ENCODE results near the gene CCDC126.
"Not testable (repeated sequence)": the region's sequence is repeated elsewhere in the genome, so short reads cannot be mapped to it uniquely, and the experiment has no call there.

CCDC126 gene

DNA sequence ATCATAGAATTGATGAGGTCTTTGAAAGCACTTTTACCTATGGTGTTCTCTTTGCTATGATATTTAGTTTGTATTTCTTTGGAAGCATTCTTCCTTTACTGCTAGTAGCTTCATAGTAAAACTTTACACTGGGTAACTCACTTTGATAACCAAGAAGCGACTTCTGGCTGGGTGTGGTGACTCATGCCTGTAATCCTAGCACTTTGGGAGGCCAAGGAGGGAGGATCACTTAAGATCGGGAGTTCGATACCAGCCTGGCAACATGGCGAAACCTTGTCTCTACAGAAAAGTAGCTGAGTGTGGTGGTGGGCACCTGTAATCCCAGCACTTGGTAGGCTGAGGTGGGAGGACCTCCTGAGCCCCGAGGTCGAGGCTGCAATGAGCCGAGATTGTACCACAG, 36.2 kb downstream of the CCDC126 start:
- DNase-seq, result no peak

DNA sequence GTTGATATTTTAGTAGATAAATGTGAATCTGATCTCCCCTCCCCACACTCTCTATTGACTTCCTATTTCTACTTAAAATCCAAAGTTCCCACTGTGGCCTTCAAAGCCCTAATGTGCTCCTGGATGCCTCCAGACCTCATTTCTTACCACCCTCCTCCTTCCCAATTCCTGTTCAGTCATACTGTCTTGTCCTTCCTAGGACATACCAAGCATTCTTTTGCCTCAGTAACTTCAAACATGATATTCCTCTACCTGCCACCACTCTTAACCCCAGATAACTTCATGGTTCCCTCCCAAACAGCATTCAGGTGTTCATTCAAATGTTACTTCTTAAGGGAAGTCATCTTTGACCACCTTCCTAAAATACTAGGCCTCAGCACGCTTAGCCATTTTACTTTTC, 48.6 kb downstream of the CCDC126 start:
- DNase-seq, result no peak

DNA sequence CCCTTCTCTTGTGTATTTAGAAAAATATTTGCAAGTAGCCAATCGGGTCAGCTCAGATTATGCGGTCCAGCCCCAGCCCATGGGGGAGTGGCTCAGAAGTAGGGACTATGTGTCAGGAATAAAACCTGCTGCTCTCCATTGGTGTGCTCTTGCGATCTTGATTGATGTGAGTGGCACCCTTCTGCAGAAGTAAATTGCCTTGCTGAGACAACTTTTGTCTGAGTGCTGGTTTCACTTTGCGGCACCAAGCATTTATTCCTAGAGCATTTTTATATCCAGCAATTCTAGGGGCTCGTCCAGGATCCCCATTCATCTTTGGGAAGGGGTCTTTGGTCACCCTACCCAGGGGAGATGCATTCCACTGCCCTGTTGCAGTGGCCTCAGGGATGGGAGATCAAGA, 56.8 kb downstream of the CCDC126 start:
- DNase-seq, result no peak

DNA sequence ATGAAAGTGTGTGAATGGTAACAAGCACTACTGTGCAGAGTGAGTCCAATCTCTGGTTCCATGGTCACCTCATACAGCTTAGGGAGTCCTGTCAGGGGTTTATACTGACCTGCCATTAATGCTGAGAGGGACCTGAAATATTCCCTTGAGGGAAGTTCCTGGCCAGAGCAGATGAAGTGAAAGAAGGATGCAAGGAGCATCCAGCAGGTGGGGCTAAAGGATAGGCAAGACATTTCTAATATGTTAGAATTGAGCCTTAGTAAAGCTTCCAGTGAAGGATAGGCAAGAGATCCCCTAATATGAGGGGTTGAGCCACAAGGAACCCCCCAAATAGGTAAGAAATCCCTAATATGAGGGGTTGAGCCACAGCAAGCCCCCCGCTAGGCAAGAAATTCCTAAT, 57.3 kb downstream of the CCDC126 start:
- no peak for DNase-seq

DNA sequence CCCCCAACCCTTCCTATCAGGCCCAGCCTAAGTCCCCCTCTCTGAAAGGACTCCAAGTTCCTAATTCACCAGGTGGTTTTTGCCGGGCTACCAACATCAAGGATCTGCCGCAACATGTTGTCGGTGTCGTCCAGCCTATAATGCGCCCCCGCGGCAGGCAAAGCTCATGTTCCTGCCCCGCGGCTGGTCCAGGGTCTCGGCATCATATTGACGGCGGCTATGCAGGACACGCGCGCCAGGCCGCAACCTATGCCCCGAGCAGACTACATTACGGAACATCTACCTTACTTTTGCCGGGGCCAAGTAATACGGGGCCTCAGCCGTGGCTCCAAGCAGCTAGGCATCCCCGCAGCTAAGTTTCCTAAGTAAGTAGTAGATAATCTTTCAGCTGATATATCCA, 58.3 kb downstream of the CCDC126 start:
- DNase-seq, result no peak

DNA sequence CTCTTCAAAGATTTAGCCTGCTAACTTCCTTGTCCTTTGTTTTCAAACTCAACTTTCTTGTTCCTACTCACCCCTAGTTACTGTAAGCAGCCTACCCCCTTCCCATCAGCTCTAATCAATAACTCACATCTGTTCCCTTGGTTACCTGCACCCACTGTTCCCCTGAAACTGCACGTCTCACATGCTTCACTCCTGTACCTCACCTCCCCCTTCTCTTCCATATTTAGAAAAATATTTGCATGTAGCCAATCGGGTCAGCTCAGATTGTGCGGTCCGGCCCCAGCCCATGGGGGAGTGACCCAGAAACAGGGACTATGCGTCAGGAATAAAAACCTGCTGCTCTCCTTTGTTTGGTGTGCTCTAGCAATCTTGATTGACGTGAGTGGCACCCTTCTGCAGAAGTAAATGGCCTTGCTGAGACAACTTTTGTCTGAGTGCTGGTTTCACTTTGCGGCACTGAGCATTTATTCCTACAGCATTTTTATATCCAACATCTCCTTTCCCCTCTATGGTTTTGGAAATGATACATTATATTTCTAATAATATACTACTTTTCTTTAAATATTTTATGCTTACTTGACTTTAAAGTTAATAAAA, 61.7 kb downstream of the CCDC126 start:
- no peak for DNase-seq

DNA sequence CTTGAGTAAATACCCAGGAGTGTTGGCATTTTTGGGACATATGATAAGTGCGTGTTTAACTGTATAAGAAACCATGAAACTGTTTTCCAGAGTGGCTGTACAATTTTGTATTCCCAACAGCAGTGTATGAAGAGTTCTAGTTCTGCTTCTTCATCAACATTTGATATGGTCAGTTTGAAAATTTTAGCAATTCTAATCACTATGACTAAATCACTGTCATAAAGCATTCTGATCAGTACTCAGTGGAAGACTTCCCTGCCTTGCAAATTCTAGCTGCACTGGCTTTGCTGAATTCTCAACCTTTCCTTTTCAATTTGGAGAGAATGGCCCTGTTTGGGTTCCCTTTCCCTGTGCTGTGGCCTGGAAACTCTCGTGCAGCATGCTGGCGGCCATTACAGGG, 64.2 kb downstream of the CCDC126 start:
- DNase-seq, result no peak

DNA sequence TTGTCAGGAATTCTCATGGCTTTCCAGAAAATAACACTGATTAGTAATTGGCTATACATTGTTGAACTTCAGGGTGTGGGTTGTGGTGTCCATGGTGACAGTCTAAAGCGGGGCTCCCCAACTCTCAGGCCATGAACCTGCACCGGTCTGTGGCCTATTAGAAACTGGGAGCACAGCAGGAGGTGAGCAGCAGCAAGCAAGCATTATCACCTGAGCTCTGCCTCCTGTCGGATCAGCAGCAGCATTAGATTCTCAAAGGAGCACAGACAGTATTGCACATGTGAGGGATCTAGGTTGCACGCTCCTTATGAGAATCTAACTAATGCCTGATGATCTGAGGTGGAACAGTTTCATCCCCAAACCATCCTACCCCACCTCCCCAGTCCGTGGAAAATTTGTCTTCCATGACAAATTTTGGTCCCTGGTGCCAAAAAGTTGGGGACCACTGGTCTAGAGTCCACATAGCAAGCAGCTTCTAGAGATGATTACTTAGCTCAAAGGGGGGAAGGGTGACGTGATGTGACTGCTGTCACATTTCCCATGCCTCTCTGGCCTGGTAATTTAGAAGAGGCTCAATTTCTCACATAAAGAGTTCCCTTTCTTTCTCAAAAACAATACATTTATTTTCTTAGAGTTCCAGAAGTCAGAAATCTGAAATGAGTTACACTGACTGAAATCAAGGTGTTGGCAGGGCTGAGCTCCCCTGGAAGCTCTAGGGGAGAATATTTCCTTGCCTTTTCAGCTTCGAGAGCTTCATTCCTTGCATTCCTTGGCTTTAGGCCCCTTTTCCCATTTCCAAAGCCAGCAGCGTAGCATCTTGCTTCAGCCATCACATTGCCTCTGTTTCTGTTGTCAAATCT, 65.2 kb downstream of the CCDC126 start:
- no peak for DNase-seq

DNA sequence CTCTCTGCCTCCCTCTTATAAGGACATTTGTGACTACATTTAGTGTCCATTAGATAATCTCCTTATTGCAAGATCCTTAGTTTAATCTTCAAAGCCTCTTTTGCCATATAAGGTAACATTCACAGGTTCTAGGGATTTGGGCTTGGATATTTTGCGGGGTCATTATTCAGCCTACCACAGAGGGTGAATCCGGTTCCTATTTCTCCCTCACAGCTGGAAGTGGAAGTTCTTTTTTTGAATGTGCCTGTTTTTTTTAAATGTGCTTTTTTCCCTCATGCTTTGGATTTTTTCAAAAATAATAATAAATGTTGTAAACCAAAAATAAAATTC, 65.8 kb downstream of the CCDC126 start:
- no peak for DNase-seq

DNA sequence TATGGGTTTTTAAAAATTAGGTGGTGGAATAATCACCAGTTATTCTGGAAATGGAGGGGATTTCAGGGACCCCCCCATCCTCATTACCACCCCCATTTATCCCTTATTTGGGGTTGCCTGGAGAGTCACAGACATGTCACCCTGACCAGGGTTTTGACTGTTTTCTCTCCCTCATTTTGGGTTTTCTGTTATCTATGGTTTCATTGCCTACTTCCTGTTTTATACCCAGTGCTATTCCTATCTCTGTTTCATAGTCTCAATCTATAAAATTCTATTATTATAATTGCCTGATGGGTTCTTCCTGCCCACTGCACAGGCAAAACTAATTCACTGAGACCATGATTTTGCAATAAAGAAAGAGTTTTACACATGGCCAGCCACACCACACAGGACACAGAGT, 66.9 kb downstream of the CCDC126 start:
- DNase-seq, result no peak

DNA sequence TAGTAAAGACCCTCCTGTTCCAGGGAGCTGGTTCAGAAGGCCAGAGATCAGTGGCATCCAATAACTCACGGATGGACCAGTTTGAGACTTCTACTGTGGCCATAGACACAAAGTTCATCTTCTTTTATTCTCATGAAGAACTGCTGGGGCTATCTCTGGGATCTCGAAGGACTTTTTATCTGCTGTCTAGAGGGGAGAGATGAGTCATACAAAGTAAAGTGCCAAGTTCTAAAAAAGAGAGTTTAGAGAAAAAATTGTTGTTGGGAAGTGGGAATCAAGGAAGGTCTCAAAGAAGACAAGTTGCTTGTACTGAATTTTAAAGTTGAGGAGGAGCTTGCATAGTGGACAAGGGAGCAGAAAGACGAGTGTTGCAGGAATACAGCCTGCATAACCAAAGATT, 74.9 kb downstream of the CCDC126 start:
- no peak for DNase-seq

DNA sequence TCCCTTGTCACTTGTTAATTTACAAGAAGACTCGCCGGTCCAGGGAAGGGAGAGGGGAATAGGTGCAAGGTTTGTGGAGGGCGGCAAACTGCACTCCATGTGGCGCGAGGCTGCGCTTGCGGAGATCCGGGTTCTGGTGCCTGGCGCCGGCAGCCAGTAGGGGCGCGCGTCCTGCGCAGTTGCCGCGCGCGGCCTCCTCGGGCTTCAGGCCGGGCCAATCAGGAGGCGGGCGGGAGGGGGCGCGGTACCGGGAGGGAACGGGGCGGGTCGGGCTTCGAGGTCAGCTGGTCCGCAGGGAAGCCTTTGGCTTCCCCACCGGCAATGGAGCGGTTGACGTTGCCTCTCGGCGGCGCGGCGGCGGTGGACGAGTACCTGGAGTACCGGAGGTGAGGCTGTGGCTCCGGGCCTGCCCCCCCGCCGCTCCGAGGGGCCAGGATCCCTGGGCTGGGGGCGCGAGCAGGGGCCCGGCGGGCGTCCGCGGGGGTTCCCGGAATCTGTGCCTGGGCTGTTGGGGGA, 82.8 kb downstream of the CCDC126 start, which contains the start of gene FAM221A:
TSS of gene FAM221A (plus strand) at position 302 of the 516 bp plus-strand sequence. CDS start at position 322, 20 bp downstream.
- peak; percentile 81 for DNase-seq

DNA sequence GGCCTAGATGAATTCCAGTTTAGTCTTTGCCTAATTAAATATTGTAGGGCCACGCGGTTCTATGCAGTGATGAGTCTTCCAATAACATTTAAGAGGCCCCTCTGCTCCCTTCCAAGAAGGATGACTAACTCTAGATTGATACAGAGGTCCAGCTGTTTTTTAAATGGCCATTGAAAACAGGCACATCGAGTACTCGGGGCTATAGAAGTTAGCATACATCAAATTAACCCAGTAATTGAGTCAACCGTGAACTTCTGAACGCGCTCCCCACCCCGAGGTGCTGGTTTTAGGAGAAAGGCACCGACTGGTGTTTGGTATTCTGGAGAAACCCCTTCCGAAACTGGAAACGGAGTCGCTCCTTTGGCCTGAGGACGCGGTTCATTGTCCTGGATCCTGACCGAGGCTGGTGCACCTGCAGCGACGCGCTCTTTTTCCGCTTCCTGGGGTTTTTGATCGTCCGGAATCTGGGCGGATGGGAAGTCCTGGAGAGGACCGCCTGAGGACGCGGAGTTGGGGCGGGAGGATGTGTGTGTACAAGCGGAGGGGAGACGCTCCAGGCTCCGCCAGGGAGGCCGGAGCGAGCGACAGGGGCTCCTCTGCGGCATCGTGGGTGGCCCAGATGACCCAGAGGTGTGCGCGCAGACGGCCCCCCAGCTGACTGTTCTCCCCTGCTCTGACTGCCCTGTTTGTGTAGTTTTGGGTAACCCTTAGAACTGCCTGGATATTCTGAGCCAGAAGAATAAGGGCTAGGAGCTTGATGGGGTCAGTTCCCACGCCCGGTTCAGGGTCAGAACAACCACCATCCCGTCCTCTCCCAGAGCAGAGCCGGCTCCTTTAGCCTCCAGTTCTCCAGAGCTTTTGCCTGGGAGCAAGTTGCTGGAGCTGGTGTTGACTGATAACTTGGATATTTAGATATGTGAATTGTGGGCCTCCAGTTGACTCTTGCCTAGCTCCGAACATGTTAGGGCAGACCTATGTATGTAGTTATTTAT, 83.5 kb downstream of the CCDC126 start:
- peak; percentile 26 for DNase-seq

DNA sequence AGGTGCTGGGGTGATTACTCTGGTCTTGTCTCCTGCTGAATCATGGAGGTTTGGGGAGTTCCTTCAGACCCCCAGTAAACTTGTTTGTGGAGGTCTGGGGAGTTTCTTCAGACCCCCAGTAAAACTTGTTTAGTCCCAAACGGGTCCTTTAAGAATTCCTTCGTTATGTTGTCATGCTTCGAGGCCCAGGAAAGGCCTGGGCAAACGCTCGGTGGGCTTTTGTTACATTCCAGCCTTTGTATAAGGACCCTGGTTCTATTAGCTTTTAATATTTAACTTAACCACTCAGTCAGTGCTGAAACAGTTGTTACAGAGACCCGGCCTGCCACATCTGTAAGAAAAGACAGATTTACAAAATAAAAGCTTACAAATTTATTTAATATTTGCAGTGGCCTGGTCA, 86.9 kb downstream of the CCDC126 start:
- not testable (repeated sequence) for DNase-seq

DNA sequence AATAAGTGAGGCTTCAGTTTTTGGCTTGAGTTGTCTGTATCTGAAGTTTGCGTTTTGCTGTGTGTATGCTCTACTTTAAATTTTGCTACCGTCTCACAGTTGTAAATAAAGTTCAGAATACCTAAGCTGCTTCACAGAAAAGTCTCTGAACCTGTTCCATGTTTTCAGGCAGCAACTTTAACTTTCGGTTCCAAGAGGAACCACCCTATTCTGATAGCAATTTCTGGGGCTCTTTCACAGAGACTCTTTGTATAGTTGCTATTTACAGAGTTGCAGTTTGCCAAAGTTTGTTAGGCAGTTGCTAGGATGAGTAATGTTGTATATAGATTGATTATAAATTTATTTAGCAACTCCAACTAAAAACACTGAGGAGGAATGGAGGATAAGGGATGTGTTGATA, 88.5 kb downstream of the CCDC126 start:
- DNase-seq, result no peak

DNA sequence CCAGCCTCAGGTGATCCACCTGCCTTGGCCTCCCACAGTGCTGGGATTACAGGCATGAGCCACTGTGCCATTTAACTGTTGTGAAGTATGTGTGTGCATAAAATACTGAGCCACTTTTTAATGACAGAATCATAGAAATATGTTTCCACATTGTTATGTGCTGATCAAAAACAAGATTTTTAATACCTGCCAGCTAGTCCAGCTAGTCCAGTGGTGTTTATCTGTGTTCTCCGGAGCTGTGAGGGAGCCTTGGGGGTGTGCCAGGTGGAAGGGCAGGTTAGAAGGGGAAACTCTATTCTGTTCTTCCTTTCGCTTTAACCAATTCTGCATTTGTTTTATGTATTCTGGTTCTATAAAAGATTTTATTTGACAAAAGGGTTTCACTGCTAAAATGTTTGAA, 89.8 kb downstream of the CCDC126 start:
- no peak for DNase-seq

DNA sequence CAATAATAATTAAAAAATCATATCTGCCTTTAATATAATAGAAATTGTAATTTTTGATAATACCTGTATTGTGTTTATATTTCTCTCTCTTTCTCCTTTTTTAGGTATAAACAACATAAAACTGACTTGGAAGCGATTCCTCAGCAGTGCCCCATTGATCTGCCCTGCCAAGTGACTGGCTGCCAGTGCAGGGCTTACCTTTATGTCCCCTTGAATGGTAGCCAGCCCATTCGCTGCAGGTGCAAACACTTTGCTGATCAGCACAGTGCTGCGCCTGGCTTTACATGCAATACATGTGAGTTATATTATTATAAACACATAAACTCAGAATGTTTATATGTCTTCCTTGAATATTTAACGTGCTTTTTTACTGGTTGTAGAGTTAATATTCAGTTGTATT, 92.0 kb downstream of the CCDC126 start:
- DNase-seq, result no peak

DNA sequence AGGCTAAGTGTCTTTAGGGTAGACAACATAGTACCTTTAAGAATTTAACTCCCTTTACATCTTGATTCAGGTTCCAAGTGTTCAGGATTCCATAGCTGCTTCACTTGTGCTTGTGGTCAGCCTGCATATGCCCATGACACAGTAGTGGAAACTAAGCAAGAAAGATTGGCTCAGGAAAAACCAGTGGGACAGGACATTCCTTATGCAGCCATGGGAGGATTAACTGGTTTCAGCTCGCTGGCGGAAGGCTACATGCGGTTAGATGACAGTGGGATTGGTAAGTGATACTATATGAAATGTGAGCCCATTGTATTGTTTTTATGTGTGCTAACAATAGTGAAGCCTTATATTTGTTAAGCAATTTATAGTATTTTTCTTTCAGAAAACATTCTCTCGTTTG, 94.1 kb downstream of the CCDC126 start:
- no peak for DNase-seq

DNA sequence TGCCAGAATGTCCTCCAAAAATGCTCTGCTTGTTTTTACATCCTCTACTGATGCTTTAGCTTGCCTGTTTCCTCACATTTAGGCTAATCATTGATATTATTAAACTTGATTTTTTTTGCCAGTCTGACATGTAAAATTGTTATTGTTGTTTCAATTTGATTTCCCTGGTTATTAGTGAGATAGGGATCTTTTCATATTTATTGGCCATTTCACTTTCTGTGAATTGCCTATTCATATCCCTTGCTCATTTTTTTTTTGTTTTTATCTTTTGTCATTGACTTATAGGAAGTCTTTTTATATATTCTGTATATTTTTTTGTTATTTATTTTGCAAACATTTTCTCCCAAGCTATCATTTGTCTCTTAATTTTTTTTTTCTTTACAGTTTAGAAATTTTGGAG, 96.0 kb downstream of the CCDC126 start:
- no peak for DNase-seq
